ENCODE results near the gene FMNL2.

FMNL2 gene

GRCh38 chr2:152354909-152355308 lies 19.9 kb downstream of the FMNL2 start:
- no peak for DNase-seq (ENCODE audit: low read depth, low spot score)
- Histone ChIP-seq H3K36me3 (ENCODE audit: insufficient read depth, low read length) (no peaks in the 10 kb centered on the region), H3K27ac (no peak overlapping the region), H3K9me3 (ENCODE audit: low read depth, low read length) (no peaks in the 10 kb centered on the region), H3K4me3 (no peak overlapping the region), H3K9ac (ENCODE audit: insufficient read length) (no peak overlapping the region)
- no peak for TF ChIP-seq FOXP2 (optimal IDR thresholded peaks at IDR 0.05; ENCODE audit: control extremely low read depth, extremely low read length, insufficient read depth)
- TF ChIP-seq EZH2 (IDR thresholded peaks at IDR 0.05): no peak
- TF ChIP-seq POLR2AphosphoS5 (IDR thresholded peaks at IDR 0.05; ENCODE audit: borderline replicate concordance, low read depth, low read length): no peak

- DNase-seq (ENCODE audit: low read depth, low spot score): no peak
- H3K36me3 ChIP-seq (ENCODE audit: insufficient read depth, low read length): no peaks in the 10 kb centered on the region
- H3K9ac ChIP-seq (ENCODE audit: insufficient read length): no peak overlapping the region
- no peak for TF ChIP-seq POLR2AphosphoS5 (IDR thresholded peaks at IDR 0.05; ENCODE audit: borderline replicate concordance, low read depth, low read length)
- no peak for TF ChIP-seq EZH2 (IDR thresholded peaks at IDR 0.05)
- no peak for TF ChIP-seq FOXP2 (optimal IDR thresholded peaks at IDR 0.05; ENCODE audit: control extremely low read depth, extremely low read length, insufficient read depth)
- H3K9me3 ChIP-seq (ENCODE audit: low read depth, low read length): no peaks in the 10 kb centered on the region
- no peak overlapping the region for H3K27ac ChIP-seq
- H3K4me3 ChIP-seq: no peak overlapping the region
Observed at GRCh38 chr2:152355409-152355831, 20.4 kb downstream of the FMNL2 start.

DNA sequence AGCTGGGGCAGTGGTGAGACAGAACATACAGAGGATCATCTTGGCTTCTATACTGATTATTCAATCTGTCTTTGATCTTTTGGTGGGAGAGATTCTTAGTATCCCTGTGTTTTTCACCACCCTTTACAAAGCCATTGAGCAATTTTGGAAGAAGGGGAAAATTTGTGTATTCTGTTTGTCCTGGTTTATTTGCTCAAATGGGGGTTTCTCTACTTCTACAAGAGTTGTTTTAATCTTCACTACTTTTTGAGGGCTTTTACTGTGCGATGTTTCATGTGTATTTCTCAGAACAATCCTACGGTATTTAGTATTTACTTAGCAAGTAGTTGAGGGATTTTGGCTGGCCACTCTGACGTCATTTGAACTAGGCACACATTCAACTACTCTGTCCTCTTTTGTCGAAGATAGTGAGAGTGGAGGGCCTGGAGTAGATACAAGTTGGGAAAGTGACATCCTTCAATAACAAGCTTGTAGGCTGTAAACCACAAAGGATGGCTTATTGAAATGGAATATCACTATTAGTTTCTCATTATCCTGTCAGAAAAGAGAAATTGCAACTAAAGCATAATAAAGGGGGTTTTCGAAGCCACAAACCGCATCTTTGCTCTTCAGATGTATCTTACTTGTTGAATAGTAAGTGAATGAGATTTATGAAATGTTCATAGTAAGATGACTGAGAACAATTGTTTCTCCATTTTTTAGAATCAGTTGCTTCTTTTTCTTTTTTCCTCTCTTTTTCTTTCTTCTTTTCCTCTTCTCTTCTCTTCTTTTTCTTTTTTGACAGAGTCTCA lies 24.8 kb downstream of the FMNL2 start:
- H3K36me3 ChIP-seq (ENCODE audit: insufficient read depth, low read length): no peaks in the 10 kb centered on the region
- no peak for TF ChIP-seq POLR2AphosphoS5 (IDR thresholded peaks at IDR 0.05; ENCODE audit: borderline replicate concordance, low read depth, low read length)
- TF ChIP-seq FOXP2 (optimal IDR thresholded peaks at IDR 0.05; ENCODE audit: control extremely low read depth, extremely low read length, insufficient read depth): no peak
- TF ChIP-seq EZH2 (IDR thresholded peaks at IDR 0.05): no peak
- no peak overlapping the region for H3K9ac ChIP-seq (ENCODE audit: insufficient read length)
- H3K4me3 ChIP-seq: no peak overlapping the region
- H3K27ac ChIP-seq: no peak overlapping the region
- DNase-seq (ENCODE audit: low read depth, low spot score): no peak
- H3K9me3 ChIP-seq (ENCODE audit: low read depth, low read length): no peaks in the 10 kb centered on the region

DNA sequence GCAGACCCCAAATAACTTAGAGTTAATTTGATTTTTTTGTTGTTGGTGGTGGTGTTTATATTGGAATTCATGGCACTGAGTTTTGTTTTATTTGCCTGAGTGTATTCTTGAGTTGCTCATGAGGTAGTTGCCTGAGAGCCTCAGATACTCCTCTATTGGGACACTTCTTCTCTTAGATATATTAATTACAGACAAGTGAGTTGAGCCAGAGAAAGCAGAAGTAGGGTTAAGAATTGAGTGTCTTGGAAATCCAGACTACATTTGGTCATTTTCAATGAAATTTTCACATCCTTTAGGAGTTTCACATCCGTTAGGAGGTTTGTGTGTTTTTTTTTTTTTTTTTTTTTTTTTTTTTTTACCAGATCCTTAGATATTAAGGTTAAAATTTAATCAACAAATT lies 29.0 kb downstream of the FMNL2 start:
- DNase-seq (ENCODE audit: low read depth, low spot score): no peak
- Histone ChIP-seq H3K9me3 (ENCODE audit: low read depth, low read length) (no peaks in the 10 kb centered on the region), H3K36me3 (ENCODE audit: insufficient read depth, low read length) (no peaks in the 10 kb centered on the region), H3K9ac (ENCODE audit: insufficient read length) (no peak overlapping the region), H3K4me3 (no peak overlapping the region), H3K27ac (no peak overlapping the region)
- TF ChIP-seq FOXP2 (optimal IDR thresholded peaks at IDR 0.05; ENCODE audit: control extremely low read depth, extremely low read length, insufficient read depth) (no peak), POLR2AphosphoS5 (IDR thresholded peaks at IDR 0.05; ENCODE audit: borderline replicate concordance, low read depth, low read length) (no peak), EZH2 (IDR thresholded peaks at IDR 0.05) (no peak)

DNA sequence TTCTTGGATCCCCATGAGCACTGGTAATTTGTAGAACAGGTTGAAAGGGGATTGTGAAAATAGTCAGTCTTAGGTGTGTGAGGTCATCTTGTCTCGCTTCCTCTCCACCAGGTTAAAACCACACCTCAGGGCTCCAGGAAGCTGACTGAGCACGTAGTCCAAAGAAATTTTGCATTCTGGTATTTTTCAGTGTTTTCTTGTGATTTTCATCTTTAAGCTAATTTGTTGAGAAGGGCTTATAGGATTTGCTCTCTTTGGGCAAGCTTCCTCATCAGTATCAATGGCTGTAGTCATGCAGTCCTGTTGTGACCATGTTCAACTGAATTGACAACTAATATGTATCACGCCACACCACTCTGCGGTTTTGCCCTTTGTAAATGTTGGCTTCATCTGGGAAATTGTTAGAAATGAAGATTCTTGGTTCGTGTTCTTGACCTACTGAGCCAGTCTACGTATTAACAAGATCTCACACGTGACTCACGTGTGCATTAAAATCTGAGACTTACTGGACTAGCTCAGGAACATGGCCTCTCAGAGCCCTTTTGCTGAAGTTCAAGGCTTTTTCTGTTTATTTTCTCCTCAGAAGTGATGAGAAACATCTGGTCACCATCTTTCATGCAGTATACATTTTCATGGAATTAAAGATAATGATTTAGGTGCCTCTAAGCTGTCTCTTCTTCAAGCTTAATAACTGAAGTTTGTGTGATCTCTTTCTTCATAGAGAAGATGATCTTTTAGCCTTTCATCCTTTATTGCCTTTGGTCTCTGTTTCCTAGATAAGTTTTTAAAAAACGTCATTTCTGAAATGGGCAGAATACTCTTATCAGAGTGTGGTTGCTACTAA lies 32.8 kb downstream of the FMNL2 start:
- no peak for TF ChIP-seq POLR2AphosphoS5 (IDR thresholded peaks at IDR 0.05; ENCODE audit: borderline replicate concordance, low read depth, low read length)
- no peak for TF ChIP-seq EZH2 (IDR thresholded peaks at IDR 0.05)
- TF ChIP-seq FOXP2 (optimal IDR thresholded peaks at IDR 0.05; ENCODE audit: control extremely low read depth, extremely low read length, insufficient read depth): no peak
- no peaks in the 10 kb centered on the region for H3K9me3 ChIP-seq (ENCODE audit: low read depth, low read length)
- DNase-seq (ENCODE audit: low read depth, low spot score): no peak

DNA sequence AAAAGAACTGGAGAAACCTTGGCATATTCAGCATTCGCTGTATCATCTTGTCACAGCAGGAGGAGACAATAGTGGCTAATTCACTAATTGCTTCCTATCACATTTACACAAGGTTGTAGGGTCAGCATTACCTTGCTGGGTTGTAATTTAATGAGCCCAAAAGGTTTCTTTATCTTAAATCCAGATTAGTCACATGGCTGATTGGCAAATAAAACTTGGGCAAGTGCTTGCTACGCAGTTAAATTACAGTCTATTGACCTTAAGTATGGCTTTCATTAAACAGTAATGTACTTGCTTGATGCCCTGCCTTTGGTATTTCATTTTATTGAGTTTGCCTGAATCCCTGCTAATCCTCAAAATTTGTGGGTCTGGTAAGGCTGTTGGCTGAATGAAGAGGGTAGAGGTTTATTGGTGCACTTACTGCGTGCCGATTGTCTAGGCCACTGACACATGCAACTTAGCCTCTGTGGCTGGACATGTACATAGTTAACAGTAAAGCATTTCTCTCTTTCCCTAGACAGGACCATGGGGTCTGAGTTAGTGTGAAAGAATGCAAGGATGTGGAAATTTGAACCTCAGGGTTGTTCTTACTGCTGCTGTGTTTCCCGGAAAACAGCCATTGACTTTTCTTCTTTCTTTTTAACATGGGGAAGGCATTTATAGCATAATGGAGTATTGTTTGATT lies 34.3 kb downstream of the FMNL2 start:
- Histone ChIP-seq H3K9ac (ENCODE audit: insufficient read length) (no peak overlapping the region), H3K27ac (no peak overlapping the region), H3K4me3 (no peak overlapping the region), H3K9me3 (ENCODE audit: low read depth, low read length) (no peaks in the 10 kb centered on the region), H3K36me3 (ENCODE audit: insufficient read depth, low read length) (no peaks in the 10 kb centered on the region)
- no peak for TF ChIP-seq FOXP2 (optimal IDR thresholded peaks at IDR 0.05; ENCODE audit: control extremely low read depth, extremely low read length, insufficient read depth)
- DNase-seq (ENCODE audit: low read depth, low spot score): no peak

More for the DNA sequence above, 32.8 kb downstream of the FMNL2 start:
- Histone ChIP-seq H3K36me3 (ENCODE audit: insufficient read depth, low read length) (no peaks in the 10 kb centered on the region), H3K4me3 (no peak overlapping the region), H3K9ac (ENCODE audit: insufficient read length) (no peak overlapping the region), H3K27ac (no peak overlapping the region)

GRCh38 chr2:152370783-152371182 lies 35.8 kb downstream of the FMNL2 start:
- Histone ChIP-seq H3K4me3 (no peak overlapping the region), H3K9ac (ENCODE audit: insufficient read length) (no peak overlapping the region), H3K36me3 (ENCODE audit: insufficient read depth, low read length) (no peaks in the 10 kb centered on the region), H3K27ac (no peak overlapping the region), H3K9me3 (ENCODE audit: low read depth, low read length) (no peaks in the 10 kb centered on the region)
- TF ChIP-seq EZH2 (IDR thresholded peaks at IDR 0.05) (no peak), FOXP2 (optimal IDR thresholded peaks at IDR 0.05; ENCODE audit: control extremely low read depth, extremely low read length, insufficient read depth) (no peak), POLR2AphosphoS5 (IDR thresholded peaks at IDR 0.05; ENCODE audit: borderline replicate concordance, low read depth, low read length) (no peak)
- DNase-seq (ENCODE audit: low read depth, low spot score): no peak

DNA sequence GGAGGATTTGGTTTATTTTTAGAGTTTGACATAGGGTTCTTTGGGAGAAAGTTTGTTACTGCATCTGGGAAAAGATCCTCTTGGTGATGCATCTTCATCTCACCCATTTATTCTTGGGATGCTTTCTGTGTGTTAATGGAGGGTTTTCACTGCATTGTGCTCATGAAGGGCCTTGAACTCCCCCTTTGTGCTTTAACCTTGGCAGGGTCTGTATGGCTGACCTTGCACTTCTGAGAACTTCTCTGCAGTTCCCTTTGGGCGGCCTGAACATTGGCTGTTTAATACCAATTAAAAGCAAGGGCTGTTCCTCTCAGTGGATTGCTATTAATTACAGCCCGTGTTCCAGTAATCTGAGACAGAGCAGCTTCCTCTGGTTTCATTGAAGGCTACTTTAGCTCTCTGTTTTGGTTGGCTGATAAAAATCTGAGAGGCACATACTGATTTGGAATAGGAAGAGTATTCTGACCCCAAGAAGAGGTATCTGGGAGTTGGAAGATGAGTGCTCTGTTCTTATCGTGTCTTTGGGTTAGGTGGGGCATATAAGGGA lies 37.5 kb downstream of the FMNL2 start:
- no peak for DNase-seq (ENCODE audit: low read depth, low spot score)
- Histone ChIP-seq H3K27ac (no peak overlapping the region), H3K9ac (ENCODE audit: insufficient read length) (no peak overlapping the region), H3K36me3 (ENCODE audit: insufficient read depth, low read length) (no peaks in the 10 kb centered on the region), H3K9me3 (ENCODE audit: low read depth, low read length) (no peaks in the 10 kb centered on the region), H3K4me3 (no peak overlapping the region)
- no peak for TF ChIP-seq EZH2 (IDR thresholded peaks at IDR 0.05)
- TF ChIP-seq FOXP2 (optimal IDR thresholded peaks at IDR 0.05; ENCODE audit: control extremely low read depth, extremely low read length, insufficient read depth): no peak
- no peak for TF ChIP-seq POLR2AphosphoS5 (IDR thresholded peaks at IDR 0.05; ENCODE audit: borderline replicate concordance, low read depth, low read length)
